ENCODE results near the gene NTF4. TPM values are rescaled to one million over a fixed set of nuclear protein-coding genes. Genes with fewer than 3 reads are reported as not detected.

NTF4 gene
- total RNA-seq = not detected in 2 replicates

GRCh38 chr19:49064768-49065611 is at the start of gene NTF4:
Gene NTF4, minus strand, starts transcription at chr19:49064818. Its CDS starts 2,821 bp downstream, at chr19:49061997.

GRCh38 chr19:49113762-49114629 is 49.4 kb upstream of the NTF4 start, which contains the start of gene LIN7B:
Gene LIN7B, plus strand, starts transcription at chr19:49114370. Its CDS starts 35 bp downstream, at chr19:49114405.

GRCh38 chr19:49085020-49085867 is 20.6 kb upstream of the NTF4 start, which contains the start of gene SNRNP70:
Gene SNRNP70, plus strand, starts transcription at chr19:49085451. Its CDS starts 964 bp downstream, at chr19:49086415.

GRCh38 chr19:49057636-49058234 is 6.9 kb downstream of the NTF4 start, which contains the start of gene CGB7:
Gene CGB7, minus strand, starts transcription at chr19:49057749. Its CDS starts 2,374 bp downstream, at chr19:49055375.

DNA sequence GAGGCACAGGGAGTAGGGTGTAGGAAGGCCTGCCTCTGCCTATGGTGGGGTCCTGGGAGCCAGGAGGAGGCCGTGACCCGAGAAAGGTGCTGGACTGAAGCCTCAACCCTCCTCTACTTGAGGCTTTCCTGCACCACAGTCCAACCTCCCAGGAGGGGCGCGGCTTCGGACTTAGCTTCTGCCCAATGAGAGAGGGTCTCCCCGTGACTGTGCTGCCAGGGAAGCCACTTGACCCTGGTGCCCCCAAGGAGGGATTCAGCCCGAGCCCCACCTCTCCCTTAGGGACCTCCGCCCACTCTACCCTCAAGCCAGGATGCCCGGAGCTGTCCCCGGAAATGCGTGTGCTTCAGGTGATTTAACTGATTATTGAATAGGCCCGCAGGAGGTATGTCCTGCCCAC is 15.6 kb downstream of the NTF4 start, which contains the start of gene CGB8:
TSS of gene CGB8 (minus strand) at position 101 of the 400 bp plus-strand sequence. CDS start 372 bp downstream, outside the sequence.

DNA sequence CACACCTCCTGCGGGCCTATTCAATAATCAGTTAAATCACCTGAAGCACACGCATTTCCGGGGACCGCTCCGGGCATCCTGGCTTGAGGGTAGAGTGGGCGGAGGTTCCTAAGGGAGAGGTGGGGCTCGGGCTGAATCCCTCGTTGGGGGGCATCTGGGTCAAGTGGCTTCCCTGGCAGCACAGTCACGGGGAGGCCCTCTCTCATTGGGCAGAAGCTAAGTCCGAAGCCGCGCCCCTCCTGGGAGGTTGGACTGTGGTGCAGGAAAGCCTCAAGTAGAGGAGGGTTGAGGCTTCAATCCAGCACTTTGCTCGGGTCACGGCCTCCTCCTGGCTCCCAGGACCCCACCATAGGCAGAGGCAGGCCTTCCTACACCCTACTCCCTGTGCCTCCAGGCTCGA is 21.1 kb downstream of the NTF4 start, which contains the start of gene CGB5:
TSS of gene CGB5 (plus strand) at position 301 of the 400 bp plus-strand sequence. CDS start 362 bp downstream, outside the sequence.

DNA sequence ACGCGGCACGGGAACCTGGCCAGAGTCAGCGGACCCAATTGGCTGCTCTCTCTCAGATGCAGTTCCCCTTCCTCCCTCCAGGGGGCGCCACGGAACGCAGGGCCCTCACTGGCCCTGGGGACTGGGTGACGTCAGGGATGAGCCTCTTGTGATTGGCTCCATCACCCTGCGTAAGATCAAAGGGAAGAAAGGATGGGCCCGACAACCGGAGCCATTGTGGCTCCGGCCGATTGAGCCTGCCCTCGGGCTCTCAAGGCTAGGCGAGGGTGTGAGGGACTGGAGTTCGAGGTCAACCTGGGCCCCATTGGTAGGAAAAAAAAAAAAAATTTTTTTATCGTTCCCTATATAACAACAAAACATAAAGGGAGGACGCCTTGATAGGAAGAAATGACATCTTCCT is 27.8 kb downstream of the NTF4 start, which contains the start of gene CGB1:
TSS of gene CGB1 (minus strand) at position 81 of the 400 bp plus-strand sequence. CDS start 184 bp downstream, outside the sequence.

GRCh38 chr19:49031642-49032301 is 32.8 kb downstream of the NTF4 start, which contains the start of gene CGB2:
Gene CGB2, plus strand, starts transcription at chr19:49031890. Its CDS starts 206 bp downstream, at chr19:49032096.

GRCh38 chr19:49024233-49024632 is 40.4 kb downstream of the NTF4 start, which contains the start of gene CGB3:
Gene CGB3, minus strand, starts transcription at chr19:49024333. Its CDS starts 362 bp downstream, at chr19:49023971.

GRCh38 chr19:49017041-49017665 is 47.5 kb downstream of the NTF4 start, which contains the start of gene LHB:
Gene LHB, minus strand, starts transcription at chr19:49017091. Its CDS starts 10 bp downstream, at chr19:49017081.

Small RNA genes lying within 50 kb of the gene (small RNA-seq; reads per million reads assigned to genes)
- gene RN7SL708P = not detected

Other genes starting within 250 kb of the NTF4 start
- 0.98 and 3.5 TPM in 2 replicates for gene HSD17B14, start 228.3 kb downstream of the NTF4 start, total RNA-seq
- gene PLEKHA4, start 196.2 kb downstream of the NTF4 start, total RNA-seq = 2.0 and 5.6 TPM in 2 replicates
- gene PPP1R15A, start 192.4 kb downstream of the NTF4 start, total RNA-seq = 45.4 and 49.8 TPM in 2 replicates
- gene TULP2, start 166.1 kb downstream of the NTF4 start, total RNA-seq = not detected in 2 replicates
- 151 and 295 TPM in 2 replicates for gene NUCB1, start 164.5 kb downstream of the NTF4 start, total RNA-seq
- not detected in 2 replicates for gene DHDH, start 131.1 kb downstream of the NTF4 start, total RNA-seq
- gene BAX, start 109.9 kb downstream of the NTF4 start, total RNA-seq = 78.0 and 157 TPM in 2 replicates
- gene FTL, start 99.5 kb downstream of the NTF4 start, total RNA-seq = 1,333 and 1,656 TPM in 2 replicates
- gene GYS1, start 71.5 kb downstream of the NTF4 start, total RNA-seq = 48.0 and 49.0 TPM in 2 replicates
- gene RUVBL2, start 70.9 kb downstream of the NTF4 start, total RNA-seq = 210 and 250 TPM in 2 replicates
- 0.48 TPM in 1 of 2 replicates, not detected in the other for gene LHB, start 47.7 kb downstream of the NTF4 start, total RNA-seq
- not detected in 2 replicates for gene CGB3, start 40.5 kb downstream of the NTF4 start, total RNA-seq
- gene CGB2, start 32.9 kb downstream of the NTF4 start, total RNA-seq = not detected in 2 replicates
- not detected in 2 replicates for gene CGB1, start 27.9 kb downstream of the NTF4 start, total RNA-seq
- not detected in 2 replicates for gene CGB5, start 21.0 kb downstream of the NTF4 start, total RNA-seq
- not detected in 2 replicates for gene CGB8, start 15.7 kb downstream of the NTF4 start, total RNA-seq
- gene CGB7, start 7.1 kb downstream of the NTF4 start, total RNA-seq = 0.10 TPM in 1 of 2 replicates, not detected in the other
- gene KCNA7, start 7.9 kb upstream of the NTF4 start, total RNA-seq = not detected in 2 replicates
- 143 and 171 TPM in 2 replicates for gene SNRNP70, start 20.6 kb upstream of the NTF4 start, total RNA-seq
- 0.76 and 2.6 TPM in 2 replicates for gene LIN7B, start 49.6 kb upstream of the NTF4 start, total RNA-seq
- 0.48 TPM in 1 of 2 replicates, not detected in the other for gene C19orf73, start 54.3 kb upstream of the NTF4 start, total RNA-seq
- gene PPFIA3, start 54.7 kb upstream of the NTF4 start, total RNA-seq = 2.8 and 4.9 TPM in 2 replicates
- gene HRC, start 90.6 kb upstream of the NTF4 start, total RNA-seq = not detected in 2 replicates
- 19.7 and 33.6 TPM in 2 replicates for gene TRPM4, start 93.0 kb upstream of the NTF4 start, total RNA-seq

All from vein endothelial cell (primary cell).